Right renal cortex interstitium (tissue), 3 donors: Measurements from ENCODE around the gene KLHDC2. TPM values are rescaled to one million over a fixed set of nuclear protein-coding genes. Genes with fewer than 3 reads are reported as not detected.
"Not testable (repeated sequence)": the region's sequence is repeated elsewhere in the genome, so short reads cannot be mapped to it uniquely, and the experiment has no call there.

ENCODE experiments used
- DNase-seq, 3 donors: peaks; one replicate each; pipeline ENCODE4 v3.0.0-alpha.2; 2013; ENCODE audit warnings: low read depth in 3 of 3, low spot score in 2 of 3
- polyA plus RNA-seq, 3 donors: library from polyadenylated mRNA; unstranded; fragments of 120-200 nt; gene quantifications; one replicate each; pipeline ENCODE4 v1.2.1, GENCODE V29; 2013; ENCODE audit not compliant: insufficient read length in 3 of 3

Gene KLHDC2, protein sequence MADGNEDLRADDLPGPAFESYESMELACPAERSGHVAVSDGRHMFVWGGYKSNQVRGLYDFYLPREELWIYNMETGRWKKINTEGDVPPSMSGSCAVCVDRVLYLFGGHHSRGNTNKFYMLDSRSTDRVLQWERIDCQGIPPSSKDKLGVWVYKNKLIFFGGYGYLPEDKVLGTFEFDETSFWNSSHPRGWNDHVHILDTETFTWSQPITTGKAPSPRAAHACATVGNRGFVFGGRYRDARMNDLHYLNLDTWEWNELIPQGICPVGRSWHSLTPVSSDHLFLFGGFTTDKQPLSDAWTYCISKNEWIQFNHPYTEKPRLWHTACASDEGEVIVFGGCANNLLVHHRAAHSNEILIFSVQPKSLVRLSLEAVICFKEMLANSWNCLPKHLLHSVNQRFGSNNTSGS
- polyA plus RNA-seq = 100 to 1,000 TPM; 167 to 179 (median 168) TPM

DNA sequence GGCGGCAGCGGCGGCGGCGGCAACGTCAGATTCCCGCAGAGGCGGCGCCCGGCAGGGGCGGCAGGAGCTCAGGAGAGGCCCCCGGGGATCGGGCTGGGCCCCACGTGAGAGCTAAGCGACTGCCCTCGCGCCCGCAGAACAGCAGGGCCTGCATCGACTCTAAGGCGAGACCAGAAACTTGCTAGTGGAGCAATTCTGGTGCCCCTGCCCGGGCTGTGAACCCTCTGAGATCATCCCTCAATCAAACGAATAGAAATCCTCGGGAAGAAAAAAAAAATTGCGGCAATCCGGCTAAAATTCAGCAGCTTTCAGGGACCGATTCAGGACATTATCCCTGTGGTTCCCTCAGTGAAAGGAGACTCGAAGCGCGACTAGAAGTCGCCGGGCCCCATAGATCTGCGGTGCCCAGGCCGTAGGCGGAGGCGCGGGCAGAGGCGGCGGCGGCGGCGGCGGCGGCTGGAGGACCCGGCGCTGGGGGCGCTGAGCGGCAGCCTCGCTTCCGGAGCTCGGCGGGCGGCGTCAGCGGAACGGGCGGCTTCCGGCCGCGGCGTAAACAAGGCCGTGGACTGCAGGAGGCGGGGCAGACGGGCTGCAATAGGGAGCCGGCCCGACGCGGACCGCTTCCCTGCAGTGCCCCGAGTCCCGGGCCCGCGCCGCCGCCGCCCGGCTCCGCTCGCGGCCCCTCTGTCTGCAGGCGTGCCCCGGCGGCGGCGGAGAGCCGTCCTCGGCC is at the start of gene KLHDC2:
TSS of gene KLHDC2 (plus strand) at position 583 of the 730 bp plus-strand sequence. CDS start 316 bp downstream, outside the sequence.
- peak; percentile 60 to 69 (median 63) for DNase-seq

DNA sequence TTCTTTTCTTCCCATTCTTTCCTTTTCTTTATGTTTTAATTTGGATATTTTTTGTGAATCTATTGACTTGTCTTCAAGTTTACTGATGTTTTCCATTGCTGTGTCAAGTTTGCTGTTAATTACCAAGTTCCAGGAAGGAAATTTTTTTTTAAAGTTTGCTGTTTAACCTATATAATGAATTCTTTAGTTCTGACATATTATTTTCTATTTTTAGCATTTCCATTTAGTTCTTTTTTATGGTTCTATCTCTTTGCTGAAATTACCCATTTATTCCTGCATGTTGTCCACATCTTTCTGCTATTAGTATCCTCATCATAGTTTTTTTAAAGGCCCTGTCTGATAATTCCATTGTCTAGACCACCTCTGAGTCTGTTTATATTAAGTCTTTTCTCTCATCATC is 47.2 kb upstream of the KLHDC2 start:
- DNase-seq = no peak

DNA sequence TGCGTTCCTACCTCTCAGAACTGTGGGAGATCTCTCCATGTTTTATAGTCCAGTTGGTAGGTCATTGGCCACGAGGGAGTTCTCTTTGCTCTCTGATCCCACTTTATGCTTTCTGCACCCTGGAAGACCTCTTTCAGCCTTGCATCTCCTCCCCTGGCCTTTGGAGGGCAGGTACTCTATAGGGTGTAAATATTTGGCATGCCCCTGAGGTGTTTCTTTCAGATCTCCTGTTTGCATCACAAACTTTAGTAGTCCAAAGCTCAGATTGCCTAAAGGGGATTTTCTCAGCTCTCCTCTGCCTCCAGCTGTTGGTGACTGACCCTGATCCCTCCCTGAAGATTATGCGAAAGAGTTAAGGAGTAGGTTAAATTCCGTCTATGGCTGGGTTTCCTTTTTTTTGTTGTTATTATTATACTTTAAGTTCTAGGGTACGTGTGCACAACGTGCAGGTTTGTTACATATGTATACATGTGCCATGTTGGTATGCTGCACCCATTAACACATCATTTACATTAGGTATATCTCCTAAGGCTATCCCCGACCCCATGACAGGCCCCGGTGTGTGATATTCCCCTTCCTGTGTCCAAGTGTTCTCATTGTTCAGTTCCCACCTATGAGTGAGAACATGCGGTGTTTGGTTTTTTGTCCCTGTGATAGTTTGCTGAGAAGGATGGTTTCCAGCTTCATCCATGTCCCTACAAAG is 46.1 kb upstream of the KLHDC2 start:
- DNase-seq = not testable (repeated sequence)

DNA sequence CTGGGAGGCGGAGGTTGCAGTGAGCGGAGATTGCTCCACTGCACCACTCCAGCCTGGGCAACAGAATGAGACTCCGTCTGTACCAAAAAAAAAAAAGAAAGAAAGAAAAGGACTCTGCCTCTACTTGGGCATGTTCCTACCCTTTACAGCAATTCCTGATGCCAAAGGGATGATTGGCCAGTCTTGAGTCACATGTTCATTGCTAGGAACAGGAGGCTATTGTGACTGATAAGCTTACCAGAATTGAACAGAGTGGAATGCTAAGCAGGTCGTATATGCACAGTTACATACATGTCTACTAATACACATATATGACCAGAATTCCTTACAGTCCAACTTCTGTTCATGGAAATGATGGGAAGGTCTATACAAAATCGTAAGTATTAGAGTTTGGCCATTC is 40.8 kb upstream of the KLHDC2 start:
- DNase-seq = no peak

DNA sequence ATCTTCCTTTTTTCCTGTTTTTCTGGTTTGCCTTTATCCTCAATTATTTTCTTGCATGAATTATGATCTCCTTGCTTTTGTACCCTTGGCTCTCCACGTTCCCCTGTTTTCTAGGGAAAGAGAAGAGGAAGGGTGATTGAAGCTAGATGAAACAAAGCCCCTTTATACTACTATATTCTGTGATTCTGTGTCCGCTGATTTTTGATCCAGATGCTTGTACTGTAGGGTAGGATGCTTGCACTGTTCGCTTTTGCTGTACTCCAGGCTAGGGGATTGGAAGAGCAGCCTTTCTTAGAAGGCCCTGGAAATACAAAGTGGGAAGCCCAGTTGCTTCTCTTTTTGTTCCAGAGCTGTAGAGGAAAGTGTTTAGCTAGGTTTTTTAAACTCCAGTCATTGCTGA is 35.1 kb upstream of the KLHDC2 start:
- DNase-seq = no peak

DNA sequence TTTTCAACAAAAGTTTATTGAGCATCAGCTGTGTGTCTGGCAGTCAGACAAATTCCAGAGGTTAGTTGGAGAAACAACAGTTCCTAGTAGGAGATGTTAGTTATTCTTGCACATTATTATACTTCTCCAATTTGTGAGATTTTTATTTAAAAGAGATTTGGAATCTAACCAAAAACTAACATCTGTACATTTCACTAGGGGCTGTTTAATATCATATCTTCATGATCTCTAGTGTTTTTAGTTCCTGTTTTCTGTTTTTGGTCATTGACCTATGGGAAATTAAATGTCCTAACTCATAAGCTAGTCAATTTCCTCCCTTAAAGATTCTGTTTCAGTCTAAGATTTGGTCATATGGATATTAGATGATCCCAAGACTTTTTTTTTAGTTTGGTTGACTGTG is 34.1 kb upstream of the KLHDC2 start:
- DNase-seq = no peak

DNA sequence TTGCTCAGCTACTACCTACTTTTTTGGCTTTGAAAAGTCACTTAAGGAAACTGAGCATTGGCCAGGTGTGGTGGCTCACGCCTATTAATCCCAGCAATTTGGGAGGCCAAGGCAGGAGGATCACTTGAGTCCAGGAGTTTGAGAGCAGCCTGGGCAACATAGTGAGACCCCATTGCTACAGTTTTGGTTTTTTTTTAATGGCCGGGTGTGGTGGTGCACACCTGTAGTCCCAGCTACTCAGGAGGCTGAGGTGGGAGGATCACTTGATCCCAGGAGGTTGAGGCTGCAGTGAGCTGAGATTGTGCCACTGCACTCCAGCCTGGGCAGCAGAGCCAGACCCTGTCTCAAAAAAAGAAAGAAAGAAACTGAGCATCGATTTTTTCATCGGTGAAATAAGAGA is 32.3 kb upstream of the KLHDC2 start:
- not testable (repeated sequence) for DNase-seq

DNA sequence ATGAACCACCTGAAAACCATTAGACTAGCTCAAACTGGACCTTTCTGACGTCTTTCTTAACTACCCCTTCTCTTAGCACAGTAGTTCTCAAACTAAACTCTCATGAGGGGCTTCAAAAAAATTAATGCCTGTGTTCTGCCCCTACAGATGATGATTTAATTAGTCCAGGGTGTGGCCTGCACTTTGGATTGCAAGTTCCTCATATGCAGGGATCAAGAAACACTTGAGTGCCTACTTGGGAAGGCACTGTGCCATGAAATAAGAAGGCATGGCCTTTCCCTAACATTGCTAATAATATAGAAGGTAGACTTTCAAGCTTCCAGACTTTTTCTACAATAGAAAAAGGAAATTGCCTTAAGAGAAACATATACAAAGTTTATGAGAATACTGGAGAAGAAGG is 22.8 kb upstream of the KLHDC2 start:
- no peak for DNase-seq

DNA sequence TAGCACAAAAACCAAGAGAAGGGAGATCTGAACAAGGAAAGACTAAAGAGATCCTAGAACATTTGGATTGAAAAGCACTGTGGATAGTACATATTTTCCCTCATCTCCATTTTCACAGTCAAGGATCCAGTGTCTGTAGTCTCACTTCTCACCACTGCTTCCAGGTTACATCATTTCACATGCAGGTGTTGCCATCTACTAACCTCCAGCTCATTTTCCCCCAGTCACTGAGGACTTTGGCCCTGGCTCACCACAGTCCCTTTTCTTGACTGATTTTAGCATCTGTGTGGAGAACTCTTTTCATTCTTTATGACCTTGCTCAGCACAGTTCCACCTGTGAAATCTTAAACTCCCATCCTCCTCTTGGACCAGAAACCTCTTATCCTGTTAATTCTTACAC is 21.5 kb upstream of the KLHDC2 start:
- DNase-seq = not testable (repeated sequence)

DNA sequence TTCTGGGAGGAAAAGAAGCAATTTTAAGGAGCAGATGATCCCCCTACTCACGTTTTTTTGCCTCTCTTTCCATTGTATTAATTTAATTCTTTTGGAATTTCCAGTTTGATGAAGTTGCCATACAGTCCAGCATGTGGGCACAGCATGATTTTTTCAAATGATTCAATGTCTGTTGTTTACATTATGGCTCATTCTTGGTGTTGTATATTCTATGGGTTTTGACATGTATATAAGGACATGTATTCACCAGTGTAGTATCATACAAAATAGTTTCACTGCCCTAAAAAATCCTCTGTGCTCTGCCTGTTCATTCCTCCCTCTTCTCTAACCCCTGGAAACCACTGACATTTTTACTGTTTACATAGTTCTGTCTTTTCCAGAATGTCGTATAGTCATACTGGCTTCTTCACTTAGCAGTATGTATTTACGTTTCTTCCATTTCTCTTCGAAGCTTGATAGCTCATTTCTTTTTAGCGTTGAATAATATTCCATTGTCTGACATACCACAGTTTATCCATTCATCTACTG is 13.3 kb upstream of the KLHDC2 start:
- no peak for DNase-seq

DNA sequence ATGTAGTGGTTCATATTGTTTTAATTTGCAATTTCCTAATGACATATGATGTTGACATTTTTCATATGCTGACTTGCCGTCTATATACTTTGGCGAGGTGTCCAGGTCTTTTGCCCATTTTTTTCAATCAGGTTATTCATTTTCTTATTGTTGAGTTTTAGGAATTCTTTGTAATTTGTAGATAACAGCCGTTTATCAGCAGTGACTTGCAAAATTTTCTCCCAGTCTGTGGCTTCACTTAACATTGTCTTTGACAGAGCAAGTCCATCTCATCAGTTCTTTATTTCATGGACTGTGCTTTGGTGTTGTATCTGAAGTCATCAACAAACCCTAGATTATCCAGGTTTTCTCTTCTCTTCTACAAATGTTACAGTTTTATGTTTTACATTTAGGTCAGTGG is 12.6 kb upstream of the KLHDC2 start:
- no peak for DNase-seq

DNA sequence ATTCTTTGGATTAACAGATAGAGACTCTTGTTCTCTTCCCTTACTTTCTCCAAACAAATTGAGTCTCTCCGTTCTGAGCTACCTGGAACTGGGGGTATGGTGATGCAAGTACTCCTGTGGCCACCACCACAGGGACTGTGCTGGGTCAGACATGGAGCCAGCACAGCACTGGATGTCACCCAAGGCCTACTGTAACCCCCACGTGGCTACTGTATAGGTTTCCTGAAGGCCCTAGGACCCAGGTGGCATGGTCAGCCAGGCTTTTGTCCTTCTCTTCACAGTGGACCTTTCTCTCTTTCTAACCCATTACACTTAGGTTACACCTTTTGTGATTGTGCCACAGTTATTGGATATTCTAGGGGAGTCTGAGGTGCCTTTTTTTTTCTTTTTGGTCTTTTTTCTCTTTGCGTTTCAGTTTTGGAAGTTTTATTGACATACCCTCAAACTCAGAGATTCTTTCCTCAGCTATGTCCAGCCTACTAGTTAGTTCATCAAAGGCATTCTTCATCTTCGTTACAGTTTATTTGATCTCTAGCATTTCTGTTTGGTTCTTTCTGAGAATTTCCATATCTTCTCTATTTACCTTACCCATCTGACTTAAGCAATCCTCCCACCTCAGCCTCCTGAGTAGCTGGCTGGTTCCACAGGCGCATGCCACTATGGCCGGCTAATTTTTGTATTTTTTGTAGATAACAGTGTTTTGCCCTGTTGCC is 6.0 kb upstream of the KLHDC2 start:
- no peak for DNase-seq

DNA sequence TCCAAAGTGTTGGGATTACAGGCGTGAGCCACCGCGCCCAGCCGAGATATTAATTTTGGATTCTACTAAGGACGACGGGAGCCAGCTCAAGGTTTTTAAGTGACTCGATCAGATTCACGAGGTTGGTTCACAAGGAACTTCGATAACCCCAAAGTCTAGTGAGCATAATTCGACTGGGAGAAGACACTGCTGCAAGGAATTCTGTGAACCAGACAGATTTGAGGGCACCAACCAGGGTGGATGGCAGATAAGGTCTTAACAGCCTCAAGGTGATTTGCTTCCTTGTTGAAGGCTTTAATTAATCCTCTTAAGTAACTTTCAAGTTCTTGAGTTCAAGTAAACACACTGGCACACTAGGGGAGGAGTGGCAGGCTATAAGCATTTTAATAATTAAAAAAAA is 1.1 kb upstream of the KLHDC2 start:
- no peak for DNase-seq

DNA sequence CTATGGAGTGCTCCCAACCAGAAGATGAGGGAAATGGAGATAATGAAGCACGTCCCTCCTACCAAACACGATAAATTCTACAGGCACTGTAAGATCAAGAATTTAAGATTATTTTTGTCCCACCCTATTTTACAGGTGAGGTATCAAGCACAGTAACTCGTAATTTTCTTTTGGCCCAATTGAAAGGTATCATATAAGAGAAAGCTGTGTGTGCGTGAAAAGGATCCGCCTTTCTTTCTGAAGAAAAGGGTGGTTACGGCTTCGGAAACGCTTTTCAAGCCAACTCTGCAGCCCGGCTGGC is 733 bp upstream of the KLHDC2 start:
- DNase-seq = peak in 1 of 3 donors; percentile 50

DNA sequence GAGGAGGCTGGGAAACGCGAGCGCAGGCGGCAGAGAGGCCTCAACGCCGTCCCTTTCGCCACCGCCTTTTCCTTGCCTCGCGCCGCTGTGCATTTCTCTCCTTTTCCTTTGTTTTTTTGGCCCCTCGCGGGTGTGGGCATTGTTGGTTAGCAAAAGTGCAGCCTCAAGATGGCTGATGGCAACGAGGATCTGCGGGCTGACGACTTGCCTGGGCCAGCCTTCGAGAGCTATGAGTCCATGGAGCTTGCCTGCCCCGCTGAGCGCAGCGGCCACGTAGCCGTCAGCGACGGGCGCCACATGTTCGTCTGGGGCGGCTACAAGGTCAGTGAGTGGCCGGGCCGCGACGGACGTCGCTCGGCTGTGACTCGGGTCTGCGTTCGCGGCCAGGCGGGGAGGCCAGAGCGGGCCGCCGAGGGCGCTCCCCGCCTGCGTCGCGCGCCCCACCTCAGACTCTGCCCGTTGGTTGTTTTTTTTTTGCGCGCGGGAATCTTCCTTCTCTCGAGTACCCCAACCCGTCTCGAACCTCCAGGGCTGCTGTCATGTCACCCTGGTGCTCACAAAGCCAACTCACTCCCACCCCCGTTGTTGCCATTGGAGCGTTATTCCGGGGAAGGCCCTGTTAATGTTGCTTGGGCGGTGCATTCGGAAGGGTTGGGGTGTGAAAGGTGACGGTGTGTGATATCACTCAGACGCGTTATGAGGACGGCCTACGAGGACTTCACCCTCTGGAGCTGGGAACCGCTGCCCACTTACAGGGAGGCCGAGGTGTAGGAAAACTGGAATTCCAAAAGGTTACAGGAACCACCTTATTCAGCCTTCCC is 558 bp downstream of the KLHDC2 start:
- DNase-seq = peak; percentile 32 to 40 (median 39)

DNA sequence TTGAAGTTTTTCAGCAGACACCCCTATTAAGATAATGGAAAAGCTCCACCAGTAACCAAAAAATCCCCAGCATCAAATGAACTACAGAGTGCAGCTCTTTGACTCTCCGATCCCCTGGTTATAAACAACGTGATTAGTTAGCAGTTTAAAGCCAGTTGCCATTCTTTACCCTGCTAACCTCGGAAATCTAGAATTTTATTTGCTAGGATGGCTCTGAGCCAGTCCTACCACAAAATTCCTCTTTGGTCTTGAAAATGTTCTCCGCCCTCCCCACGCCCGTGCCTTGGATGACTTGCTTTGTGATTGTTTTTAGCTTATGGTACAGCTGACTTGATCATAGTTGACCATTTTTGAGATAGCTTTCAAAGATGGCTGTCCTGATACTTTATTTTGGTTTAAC is 1.2 kb downstream of the KLHDC2 start:
- no peak for DNase-seq

DNA sequence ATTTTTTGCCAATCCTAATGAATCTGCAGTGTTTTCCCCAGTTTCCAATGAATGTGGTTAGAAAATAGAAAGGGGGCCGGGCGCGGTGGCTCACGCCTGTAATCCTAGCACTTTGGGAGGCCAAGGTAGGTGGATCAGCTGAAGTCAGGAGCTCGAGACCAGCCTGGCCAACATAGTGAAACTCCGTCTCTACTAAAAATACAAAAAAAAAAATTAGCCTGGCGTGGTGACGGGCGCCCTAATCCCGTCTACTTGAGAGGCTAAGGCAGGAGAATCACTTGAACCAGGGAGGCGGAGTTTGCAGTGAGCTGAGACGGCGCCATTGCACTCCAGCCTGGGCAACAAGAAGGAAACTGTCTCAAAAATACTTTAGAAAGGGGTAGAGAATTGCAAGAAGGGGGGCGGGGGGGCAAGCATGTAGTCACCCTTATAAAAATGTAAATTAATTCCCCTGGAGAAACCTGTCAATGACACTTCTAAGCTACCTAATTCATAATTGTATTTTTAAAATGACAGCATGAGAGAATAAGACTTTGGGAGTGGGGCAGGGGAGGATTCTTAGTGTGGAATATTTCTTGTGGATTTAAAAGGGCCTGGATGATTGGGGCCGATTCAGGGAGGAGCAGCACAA is 1.7 kb downstream of the KLHDC2 start:
- no peak for DNase-seq

DNA sequence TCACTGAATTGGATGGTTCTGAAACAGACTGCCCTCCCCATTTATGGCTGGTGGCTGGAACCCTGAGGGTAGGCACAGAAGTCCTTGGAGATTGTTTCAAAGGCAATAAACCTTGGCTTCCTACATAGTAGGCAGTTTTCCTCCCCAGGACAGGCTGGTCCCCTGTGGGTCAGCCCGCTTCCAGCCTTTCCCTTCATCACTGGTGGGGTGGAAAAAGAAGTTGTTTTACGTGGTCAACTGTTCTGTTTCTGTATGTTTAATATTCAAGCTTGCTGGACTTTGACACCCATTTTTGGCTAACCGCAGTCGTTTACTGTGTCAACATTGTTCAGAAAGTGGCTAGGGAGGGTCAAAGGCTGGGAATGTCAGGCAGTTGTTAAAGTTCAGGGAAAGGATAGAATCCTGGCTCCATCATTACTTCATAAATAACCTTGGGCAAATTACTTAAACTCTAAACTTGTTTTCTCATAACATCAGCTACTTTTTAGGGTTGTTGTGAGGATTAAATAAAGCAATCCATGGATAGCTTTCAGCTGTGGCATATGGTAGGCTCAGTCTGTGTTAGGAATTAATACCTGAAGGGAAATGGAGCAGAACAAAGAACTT is 2.4 kb downstream of the KLHDC2 start:
- peak in 2 of 3 donors; percentile 21 to 47 for DNase-seq

DNA sequence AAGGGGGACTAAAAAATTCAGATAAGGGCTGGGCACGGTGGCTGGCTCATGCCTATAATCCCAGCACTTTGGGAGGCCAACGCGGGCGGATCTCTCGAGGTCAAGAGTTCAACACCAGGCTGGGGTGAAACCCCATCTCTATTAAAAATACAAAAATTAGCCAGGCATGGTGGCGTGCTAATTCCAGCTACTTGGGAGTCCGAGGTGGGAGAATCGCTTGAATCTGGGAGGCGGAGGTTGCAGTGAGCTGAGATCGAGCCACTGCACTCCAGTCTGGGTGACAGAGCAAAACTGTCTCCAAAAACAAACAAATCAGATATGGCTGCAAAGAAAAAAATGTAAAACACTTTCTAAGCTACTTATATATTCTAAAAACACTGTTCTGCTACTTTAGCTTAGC is 3.7 kb downstream of the KLHDC2 start:
- not testable (repeated sequence) for DNase-seq
